DMS79 (cell line): ENCODE results near the gene VAPA.

ENCODE experiments used
- DNase-seq: peaks from one replicate; lab custom pipeline; 2025; lab: John Stamatoyannopoulos, UW

VAPA gene, protein sequence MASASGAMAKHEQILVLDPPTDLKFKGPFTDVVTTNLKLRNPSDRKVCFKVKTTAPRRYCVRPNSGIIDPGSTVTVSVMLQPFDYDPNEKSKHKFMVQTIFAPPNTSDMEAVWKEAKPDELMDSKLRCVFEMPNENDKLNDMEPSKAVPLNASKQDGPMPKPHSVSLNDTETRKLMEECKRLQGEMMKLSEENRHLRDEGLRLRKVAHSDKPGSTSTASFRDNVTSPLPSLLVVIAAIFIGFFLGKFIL

DNA sequence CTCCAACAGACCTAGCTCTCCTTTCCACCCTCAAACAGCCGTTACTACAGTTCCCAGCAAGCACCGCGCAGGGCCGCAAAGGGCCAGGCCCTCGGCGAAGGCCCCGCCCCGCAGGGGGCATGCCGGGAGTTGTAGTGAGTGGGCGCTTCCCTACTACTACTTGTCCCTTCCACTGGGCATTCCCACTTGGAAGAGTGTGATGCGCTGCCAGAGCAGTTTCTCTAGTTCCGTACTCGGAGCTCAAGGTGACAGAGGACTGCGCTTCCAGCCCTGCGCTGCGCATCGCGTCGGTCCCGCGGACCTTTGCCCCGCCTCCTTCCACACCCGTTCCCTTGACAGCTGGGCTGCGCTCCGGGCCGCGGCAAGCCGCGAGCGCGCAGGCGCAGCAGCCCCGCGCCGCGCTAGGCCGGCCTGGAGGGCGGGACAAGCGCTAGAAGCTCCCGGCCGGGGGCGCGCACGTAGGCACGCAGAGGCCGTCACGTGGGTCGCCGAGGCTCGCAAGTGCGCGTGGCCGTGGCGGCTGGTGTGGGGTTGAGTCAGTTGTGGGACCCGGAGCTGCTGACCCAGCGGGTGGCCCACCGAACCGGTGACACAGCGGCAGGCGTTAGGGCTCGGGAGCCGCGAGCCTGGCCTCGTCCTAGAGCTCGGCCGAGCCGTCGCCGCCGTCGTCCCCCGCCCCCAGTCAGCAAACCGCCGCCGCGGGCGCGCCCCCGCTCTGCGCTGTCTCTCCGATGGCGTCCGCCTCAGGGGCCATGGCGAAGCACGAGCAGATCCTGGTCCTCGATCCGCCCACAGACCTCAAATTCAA lies at the start of gene VAPA:
TSS of gene VAPA (plus strand) at position 491 of the 808 bp plus-strand sequence. CDS start at position 732, 241 bp downstream.
- DNase-seq: peak; percentile 90

DNA sequence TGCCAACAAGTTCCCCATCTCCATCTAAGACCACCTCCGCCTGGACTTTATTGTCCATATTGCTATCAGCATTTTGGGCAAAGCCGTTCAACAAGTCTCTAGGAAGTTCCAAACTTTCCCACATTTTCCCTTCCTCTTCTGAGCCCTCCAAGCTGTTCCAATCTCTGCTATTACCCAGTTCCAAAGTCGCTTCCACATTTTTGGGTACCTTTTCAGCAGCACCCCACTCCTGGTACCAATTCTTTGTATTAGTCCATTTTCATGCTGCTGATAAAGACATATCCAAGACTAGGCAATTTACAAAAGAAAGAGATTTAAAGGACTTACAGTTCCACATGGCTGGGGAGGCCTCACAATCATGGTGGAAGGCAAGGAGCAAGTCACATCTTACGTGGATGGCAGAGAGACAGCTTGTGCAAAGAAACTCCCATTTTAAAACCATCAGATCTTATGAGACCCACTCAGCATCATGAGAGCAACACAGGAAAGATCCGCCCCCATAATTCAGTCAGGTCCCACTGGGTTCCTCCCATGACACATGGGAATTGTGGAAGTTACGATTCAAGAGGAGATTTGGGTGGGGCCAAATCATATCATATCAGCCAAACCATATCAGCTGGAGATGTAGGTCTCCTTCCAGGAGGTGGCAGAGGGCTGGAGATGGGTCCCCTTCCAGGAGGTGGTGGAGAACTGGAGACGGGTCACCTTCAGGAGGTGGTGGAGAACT lies 47.9 kb upstream of the VAPA start:
- no peak for DNase-seq

DNA sequence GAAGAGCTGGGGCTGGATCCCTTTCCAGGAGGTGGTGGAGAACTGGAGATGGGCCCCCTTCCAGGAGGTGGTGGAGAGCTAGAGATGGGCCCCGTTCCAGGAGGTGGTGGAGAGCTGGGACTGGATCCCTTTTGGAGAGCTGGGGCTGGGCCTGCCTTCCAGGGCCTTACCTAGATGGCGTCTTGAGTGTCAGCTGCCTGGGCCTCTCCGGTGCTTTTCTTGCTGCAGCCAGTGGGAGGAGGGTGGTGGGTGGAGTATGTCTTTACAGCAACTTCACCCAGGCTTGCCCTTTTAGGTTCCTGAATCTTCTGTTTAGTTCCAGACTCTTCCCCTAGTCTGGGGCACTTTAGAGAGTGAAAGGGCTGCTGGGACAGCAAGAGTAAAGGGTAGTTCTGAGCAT lies 47.2 kb upstream of the VAPA start:
- no peak for DNase-seq

DNA sequence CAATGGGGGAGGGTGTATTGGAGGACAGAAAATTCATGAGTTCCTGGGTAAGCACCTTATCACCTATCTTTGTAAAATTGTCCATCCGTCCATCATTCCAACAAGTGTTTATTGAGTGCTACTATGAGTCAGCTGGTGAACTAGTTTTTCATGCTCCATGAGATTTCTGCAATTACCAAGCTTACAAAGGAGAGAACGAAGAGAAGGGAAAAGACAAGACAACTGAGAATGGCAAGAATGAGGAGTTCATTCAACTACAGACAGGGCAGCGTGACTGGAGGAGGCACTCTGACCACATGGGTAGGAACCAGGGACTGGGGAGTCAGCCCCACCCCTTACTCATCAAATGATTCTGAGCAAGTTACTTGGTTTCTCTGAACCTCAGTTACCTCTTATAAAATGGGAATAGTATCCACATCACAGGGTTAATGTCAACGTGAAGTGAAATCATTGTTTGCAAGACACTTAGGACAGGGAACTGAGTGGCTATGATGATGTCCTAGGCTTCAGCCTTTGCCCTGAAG lies 46.7 kb upstream of the VAPA start:
- no peak for DNase-seq

DNA sequence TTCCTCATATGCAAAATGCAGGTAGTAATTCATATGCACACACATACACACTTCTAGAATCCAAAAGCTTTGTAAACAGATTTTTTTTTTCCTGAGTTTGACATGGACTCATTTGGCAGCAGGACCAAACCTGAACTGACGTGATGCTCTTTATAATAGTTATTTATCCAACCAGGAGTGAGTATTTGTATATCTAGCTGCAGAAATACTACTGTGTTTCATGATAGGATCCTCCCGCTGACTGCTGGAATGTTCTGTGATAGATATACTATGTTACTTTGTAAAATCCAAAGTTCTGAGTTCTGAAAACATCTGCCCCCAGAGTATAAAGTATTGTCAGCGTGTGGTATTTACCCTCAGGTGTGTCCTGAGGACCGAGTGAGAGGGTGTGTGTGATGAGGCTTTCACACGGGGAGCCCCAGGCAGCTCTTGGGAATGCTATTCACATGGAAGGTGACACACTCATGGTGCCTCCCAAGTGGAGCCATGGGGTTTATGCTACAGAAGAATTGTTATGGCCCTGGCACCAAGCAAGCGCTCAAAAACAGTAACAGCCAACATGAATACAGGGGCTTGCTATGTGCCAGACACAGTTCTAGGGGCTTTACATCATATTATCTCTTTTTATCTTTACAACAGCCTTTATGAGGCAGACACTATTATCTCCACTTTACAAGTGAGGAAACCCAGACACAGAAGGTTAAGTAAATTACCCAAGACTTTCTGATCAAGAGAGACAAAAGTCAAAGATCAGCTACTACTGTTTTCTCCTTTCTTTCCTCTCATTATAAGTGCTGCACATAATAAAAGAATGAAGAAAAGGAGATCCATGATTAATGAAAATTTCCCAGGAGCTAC lies 44.7 kb upstream of the VAPA start:
- DNase-seq: no peak

DNA sequence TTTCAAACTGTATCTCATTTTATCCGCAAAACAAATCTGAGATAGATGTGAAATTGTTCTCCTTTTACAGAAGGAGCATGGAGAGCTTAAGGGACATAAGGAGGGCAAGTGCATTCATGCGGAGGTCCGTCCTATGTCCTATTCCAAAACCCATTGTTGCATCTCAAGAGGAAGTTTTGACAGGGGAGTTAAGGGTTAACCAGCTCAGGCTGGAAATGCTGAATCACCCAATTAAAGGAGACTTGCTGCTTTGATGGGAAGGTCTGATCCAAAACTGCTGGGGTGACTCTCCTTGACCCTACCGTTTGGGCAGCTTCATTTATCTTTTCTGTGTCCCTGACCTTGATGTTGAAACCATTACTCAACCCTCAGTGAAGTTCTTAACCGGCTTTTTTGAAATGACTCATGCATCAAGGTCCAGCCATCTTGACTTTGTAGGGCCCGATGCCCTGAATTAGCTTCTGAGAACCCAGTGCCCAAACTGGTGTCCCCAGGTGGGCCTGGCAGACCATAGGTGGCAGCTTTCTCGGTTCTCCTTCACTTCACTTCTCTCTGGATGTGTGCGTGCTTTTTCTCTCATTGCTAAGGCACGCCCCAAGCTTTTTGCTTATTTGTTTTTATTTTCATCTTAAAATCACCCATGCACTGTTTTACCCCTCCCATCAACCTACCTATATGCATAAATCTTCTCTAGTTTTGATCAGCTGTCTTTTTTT lies 43.9 kb upstream of the VAPA start:
- no peak for DNase-seq

DNA sequence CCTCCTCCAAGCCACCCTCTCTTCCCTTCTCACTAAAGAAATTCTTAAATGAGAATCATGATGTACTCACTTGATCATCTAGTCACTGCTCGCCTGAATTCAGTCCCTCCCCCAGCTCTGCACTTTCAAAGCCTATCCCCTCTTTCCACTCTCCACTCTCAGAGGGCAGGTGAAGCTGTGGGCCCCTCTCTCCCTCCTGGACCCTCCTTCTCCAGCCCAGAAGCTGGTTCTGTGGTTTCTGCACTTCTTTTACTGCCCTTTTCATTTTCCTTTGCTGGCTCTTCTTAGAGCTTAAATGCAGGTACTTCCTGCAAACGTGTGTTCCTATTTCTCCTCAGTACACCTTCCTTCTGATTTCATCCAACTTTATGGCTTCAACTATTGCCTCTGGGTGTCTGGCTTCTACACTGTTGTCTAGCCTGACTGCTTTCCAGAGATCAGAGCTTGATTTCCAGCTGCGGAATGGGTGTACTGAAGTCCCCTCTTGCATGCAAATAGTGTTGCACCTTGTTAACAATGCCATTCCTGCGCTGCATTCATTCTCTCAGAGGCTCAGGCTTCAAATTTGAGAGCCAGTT lies 43.3 kb upstream of the VAPA start:
- no peak for DNase-seq

DNA sequence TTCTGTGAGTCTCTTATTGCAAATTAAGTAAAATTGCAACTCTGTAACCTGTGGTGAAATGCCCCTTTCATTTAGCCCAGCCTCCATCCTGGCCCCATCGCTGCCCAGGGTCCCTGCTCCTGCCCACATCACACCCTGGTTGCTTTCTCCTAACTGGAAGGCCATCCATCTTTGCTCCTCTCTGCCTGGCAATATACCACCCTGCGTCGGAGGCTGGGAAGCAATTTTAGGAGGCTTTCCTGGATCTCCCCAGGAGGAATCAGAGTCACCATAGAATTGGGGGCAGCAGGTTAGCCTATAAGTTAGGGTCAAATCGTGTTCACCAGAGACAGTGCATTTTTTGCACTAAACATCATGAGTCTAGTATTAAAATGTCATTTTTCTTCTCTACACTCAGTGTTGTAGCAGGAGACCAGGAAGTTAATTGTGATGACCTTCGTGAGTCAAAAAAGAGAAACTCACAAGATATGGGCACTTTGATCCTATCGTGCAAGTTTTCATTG lies 42.5 kb upstream of the VAPA start:
- DNase-seq: no peak

DNA sequence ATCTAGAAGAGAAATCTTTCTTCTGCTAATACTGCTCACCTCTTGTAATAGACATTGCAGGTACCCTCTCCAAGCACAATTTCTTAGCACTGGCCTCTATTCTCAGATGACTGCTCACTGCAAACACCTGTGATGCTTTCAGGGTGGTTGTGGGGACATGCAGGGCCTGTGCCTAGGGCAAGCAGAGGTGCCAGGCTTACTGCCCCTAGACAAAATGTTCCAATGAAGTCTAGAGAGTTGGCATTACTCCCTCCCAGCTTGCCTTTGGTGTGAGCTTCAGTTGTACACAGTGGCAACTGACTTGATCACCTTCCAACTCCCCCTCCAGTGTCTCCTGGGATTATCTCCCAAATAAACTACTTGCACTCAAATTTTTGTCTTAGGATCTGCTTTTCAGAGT lies 41.0 kb upstream of the VAPA start:
- no peak for DNase-seq

DNA sequence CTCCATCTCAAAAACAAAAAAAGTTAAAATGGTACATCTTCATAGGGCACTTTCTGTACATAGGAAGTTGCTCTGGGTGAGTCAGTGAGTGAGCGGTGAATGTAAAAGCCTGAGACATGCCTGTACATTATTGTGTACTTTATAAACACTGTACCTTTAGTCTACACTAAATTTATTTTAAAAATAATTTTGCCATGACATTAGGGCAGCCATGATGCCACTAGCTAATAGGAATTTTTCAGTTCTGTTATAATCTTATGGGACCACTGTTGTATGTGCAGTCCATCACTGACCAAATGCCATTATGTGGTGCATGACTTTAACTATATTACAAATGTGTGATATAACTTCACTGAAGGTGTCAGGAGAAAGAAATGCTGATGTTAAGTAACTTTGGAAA lies 39.1 kb upstream of the VAPA start:
- DNase-seq: no peak

DNA sequence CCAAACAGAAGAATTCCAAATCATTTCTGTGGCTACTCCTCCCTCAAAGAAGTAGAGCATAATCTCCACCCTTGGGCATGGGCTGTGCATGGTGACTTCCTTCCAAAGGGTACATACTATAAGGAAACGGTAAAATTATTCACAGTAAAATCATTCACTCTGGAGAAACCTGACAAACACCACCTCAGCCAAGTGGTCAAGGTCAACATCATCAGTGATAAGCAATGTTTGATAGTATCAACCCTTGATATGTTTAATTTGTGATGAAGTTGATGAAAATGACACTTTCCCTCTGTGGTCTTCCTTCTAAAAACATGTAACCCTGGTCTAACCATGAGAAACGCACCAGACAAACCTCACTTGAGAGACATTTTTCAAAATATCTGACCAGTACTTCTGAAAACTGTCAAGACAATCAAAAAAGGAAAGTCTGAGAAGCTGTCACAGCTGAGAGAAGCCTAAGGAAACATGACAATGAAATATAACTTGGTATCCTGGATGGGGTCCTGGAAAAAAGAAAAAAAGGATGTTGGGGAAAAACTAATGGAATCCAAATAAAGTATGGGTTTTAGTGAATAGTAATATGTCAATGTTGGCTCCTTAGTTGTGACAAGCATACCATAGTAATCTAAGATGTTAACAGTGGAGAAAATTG lies 37.5 kb upstream of the VAPA start:
- no peak for DNase-seq

DNA sequence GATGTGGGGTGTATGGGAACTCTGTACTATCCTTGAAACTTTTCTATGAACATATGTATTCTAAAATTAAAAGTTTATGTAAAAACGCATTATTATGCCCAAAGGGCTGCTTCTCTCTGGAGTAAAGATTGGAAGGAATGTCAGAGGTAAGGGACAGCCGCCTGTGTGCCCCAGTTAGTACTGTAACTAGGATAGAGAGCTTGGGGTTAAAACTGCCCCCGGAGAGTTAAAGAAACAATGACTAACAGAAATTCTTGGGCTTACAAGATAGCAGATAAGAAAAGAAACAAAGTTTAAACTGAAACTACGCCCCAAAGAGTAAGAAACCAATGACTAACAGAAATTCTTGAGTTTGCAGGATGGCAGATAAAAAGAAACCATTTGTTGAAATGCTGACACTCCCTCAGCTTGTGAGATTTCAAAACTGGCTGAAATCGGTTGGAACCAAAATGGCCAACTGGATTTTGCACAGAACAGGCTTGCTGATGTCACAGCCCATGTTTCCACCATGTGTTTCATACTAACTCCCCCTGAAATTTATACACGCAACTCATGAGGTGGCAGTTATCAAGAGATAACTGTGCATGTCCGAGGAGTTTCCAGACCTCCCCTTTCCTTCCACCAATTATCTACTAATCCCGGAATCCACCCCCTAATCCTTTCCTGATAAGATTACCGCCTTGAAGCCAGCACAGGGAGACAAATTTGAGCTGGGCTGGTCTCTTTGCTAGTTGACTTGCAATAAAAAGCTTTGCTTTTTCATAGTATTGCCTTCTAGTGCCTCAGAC lies 36.8 kb upstream of the VAPA start:
- DNase-seq: no peak

DNA sequence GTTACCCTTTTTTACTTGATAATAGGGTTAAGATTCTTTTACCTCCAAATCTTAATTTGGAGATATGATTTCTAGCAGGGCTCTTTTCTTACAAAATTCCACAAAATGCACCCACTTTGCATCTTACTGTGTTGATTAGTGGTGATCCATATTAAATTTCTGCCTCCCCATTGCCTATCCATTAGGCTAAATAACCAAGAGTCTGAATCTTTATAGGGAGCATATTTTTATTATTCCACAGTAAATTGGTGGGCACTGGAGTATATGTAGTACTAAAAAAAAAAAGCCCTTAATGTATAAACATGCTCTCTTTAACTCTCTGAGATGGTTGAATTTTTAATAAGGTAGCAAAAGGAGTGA lies 36.2 kb upstream of the VAPA start:
- DNase-seq: no peak

DNA sequence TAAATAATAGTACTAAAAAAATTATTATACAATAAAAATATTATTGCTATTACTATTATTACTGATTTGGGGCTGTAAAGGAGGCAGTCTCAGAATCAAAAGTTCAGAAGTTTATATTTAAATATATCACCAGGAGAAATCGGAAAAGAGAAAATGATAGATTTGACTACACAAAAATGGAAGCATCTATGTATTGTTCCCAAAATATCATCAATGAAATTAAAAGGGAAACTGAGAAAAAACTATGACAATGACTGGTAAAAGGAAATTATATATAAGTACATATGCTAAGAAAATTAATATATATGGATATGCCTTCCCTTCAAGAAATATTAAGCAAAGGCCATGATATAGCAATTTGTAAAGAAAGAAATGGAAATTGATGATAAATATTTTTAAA lies 35.7 kb upstream of the VAPA start:
- DNase-seq: no peak

DNA sequence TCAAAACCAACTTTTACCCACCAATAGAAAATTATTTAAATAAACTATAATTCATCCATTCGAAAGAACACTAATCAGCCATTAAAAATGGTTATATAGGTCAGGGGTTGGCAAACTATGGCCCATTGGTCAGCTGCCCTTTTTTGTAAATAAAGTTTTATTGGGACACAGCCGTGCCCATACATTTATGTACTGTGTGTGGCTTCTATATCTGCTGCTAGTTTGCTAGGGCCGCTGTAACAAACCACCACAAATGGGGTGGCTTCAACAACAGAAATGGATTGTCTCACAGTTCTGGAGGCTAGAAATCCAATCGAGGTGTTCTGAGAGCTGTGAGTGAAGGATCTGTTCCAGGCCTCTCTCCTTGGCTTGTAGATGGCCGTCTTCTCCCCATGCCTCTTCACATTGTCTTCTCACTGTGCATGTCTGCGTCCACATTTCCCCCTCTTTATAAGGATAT lies 35.0 kb upstream of the VAPA start:
- DNase-seq: no peak

DNA sequence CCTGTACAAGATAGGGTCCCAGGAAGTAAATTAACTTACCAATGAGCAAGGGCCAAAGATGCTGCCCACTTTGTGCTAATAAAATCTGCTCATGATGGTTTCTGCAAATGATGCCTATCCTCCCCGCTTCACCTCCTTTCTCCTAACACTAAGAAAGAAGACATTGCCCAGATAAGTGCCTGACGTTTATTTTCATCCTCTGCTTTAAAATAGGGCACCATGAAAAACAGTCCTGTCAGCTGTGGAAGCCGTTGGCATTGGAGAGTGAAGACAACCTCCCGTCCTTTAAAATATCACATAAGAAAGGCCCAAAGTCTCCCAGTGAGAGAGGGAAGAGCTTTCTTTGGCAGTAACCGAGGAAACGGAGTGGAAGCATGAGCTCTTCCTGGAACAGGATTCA lies 29.7 kb upstream of the VAPA start:
- DNase-seq: no peak

DNA sequence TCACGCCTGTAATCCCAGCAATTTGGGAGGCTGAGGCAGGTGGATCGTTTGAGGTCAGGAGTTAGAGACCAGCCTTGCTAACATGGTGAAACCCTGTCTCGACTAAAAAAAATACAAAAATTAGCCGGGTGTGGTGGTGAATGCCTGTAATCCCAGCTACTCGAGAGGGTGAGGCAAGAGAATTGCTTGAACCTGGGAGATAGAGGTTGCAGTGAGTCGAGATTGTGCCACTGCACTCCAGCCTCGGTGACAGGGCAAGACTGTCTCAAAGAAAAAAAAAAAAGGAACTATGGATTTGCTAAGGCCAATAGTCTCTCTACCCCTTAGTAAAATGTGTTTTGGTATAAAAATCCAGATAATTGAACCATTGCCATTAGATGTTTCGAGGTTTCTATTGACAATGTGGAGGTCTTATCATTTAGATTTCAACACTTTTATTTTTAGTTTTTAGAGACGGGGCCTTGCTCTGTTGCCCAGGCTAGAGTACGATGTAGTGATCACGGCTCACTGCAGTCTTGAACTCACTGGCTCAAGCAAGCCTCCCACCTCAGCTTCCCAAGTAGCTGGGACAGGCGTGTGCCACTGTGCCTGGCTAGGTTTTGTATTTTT lies 29.2 kb upstream of the VAPA start:
- no peak for DNase-seq

DNA sequence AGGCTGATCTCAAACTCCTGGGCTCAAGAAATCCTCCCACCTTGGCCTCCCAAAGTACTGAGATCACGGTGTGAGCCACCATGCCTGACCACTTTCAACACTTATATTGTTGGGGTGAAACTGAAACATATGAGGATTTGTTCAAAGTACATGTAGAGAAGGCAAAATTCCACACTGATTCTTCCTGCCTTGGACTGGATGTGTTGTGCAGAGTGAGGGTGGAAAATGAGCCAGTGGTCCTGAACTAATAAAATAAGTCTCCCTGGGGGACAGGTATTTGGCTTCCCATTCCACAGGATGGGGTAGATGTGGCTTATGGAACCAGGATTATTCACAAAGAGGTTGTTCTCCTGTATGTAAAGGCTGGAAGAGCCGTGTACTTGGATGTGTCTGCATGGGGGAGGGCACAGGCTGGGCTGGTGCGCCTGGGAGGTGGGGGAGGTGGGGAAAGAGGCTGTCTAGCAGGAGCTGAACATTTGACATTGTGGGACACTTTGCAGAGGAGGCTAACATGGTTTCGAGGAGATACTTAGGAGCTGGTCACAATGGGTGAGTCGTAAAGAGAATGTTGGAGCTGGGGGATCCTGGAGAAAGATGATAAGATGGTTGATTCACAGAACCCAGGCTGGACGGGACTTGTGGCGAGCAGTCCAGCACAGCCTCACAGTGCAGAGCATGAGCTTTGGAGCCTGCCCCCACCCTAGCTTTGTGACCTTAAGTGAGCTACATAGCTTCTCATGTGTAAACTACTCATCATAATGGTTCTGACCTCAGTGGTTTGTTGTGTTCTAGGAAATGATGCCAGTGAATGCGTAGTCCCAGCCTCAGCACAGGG lies 28.4 kb upstream of the VAPA start, which contains the start of gene TXNDC2:
TSS of gene TXNDC2 (plus strand) at position 804 of the 835 bp plus-strand sequence. CDS start 708 bp downstream, outside the sequence.
- no peak for DNase-seq
